ENCODE measurements around the gene TRAM2. TPM values are rescaled to one million over a fixed set of nuclear protein-coding genes. Genes with fewer than 3 reads are reported as not detected.

TRAM2 gene
- total and polyA plus RNA-seq, 2 of the 13 experiments (the other 11 are each of a cell fraction or from before 2014, with no cell fraction given), result 49.1 to 72.5 TPM

- no peak for TF ChIP-seq ATF6 (CRISPR knock-in tag; conservative IDR thresholded peaks at IDR 0.05)
- peak; percentile 31; the same call in 1 of the 2 replicates for TF ChIP-seq ZHX2 (IDR thresholded peaks at IDR 0.05; ENCODE audit: low read depth)
- TF ChIP-seq ZHX2 (CRISPR knock-in tag; IDR thresholded peaks at IDR 0.05; ENCODE audit: borderline replicate concordance), result no peak; the same call in 1 of the 2 replicates
- no peak for TF ChIP-seq SAFB2 (CRISPR knock-in tag; IDR thresholded peaks at IDR 0.05; ENCODE audit: borderline replicate concordance, low read depth)
- peak; percentile 51; the same call in 1 of the 2 replicates for TF ChIP-seq TFE3 (CRISPR knock-in tag; IDR thresholded peaks at IDR 0.05)
- peak; percentile 88 for TF ChIP-seq ETV5 (CRISPR knock-in tag; IDR thresholded peaks at IDR 0.05; ENCODE audit: borderline replicate concordance)
- TF ChIP-seq SP5 (CRISPR knock-in tag; IDR thresholded peaks at IDR 0.05; ENCODE audit: borderline replicate concordance, low read depth), result peak; percentile 74
- peak; percentile 75 for TF ChIP-seq ZBTB20 (CRISPR knock-in tag; IDR thresholded peaks at IDR 0.05; ENCODE audit: borderline replicate concordance, low read depth)
- 0 out of 2 replicates have a peak, but pooled peaks have one; percentile 50 for TF ChIP-seq ZNF343 (CRISPR knock-in tag; IDR thresholded peaks at IDR 0.05)
- 0 out of 2 replicates have a peak, but pooled peaks have one; percentile 65 for TF ChIP-seq MEIS1 (CRISPR knock-in tag; IDR thresholded peaks at IDR 0.05; ENCODE audit: borderline replicate concordance)
- peak; percentile 59 for TF ChIP-seq ZNF639 (CRISPR knock-in tag; conservative IDR thresholded peaks at IDR 0.05)
- TF ChIP-seq GABPB1 (CRISPR knock-in tag; IDR thresholded peaks at IDR 0.05), result 0 out of 2 replicates have a peak, but pooled peaks have one; percentile 40
- peak; percentile 12; the same call in 1 of the 2 replicates for TF ChIP-seq TAF1 (CRISPR knock-in tag; IDR thresholded peaks at IDR 0.05)
- no peak for TF ChIP-seq FOXK1 (CRISPR knock-in tag; IDR thresholded peaks at IDR 0.05; ENCODE audit: borderline replicate concordance, low read depth)
- TF ChIP-seq THAP11 (CRISPR knock-in tag; IDR thresholded peaks at IDR 0.05), result peak; percentile 24
- TF ChIP-seq RFX1 (IDR thresholded peaks at IDR 0.05), result no peak
- TF ChIP-seq SMAD3 (CRISPR knock-in tag; IDR thresholded peaks at IDR 0.05), result 0 out of 2 replicates have a peak, but pooled peaks have one; percentile 38
- no peak for TF ChIP-seq ZFYVE20 (CRISPR knock-in tag; IDR thresholded peaks at IDR 0.05; ENCODE audit: borderline replicate concordance, low read depth)
Observed at GRCh38 chr6:52543729-52544601, 32.9 kb downstream of the TRAM2 start (continued).

All from HepG2 (cell line).